HepG2 (cell line): ENCODE results near the gene LATS2. TPM values are rescaled to one million over a fixed set of nuclear protein-coding genes. Genes with fewer than 3 reads are reported as not detected.

Experiments used
- ATM ChIP-seq: fragments of 450-650 bp; IDR thresholded peaks from 2 replicates; pipeline ENCODE4 v1.7.1; 2017; ENCODE audit warnings: mild to moderate bottlenecking, borderline replicate concordance
- CENPX ChIP-seq: sonication (generic); formaldehyde crosslinking; IDR thresholded peaks from 2 replicates; pipeline ENCODE4 v1.9.0; 2021; ENCODE audit warnings: mild to moderate bottlenecking, missing genetic modification reagents, moderate library complexity
- EP300 ChIP-seq, 3 experiments: sonication (generic) in 1 of 3; formaldehyde crosslinking in 1 of 3; IDR thresholded peaks; 2 replicates each; pipeline versions ENCODE4 v1.5.1 to v1.6.1; 2011 to 2020; ENCODE audit warnings: low read depth in 2 of 3, low read length in 2 of 3, borderline replicate concordance in 1 of 3, improper control_type of control experiment in 1 of 3, mild to moderate bottlenecking in 1 of 3, missing genetic modification reagents in 1 of 3, moderate library complexity in 1 of 3
- FOSL2 ChIP-seq: sonication (generic); formaldehyde crosslinking; IDR thresholded peaks from 2 replicates; pipeline ENCODE4 v1.4.0; 2020; ENCODE audit warnings: missing genetic modification reagents
- GZF1 ChIP-seq: sonication (generic); formaldehyde crosslinking; IDR thresholded peaks from 2 replicates; pipeline ENCODE4 v1.5.1; 2020; ENCODE audit warnings: mild to moderate bottlenecking, missing genetic modification reagents
- HHEX ChIP-seq: IDR thresholded peaks from 2 replicates; pipeline ENCODE4 v1.6.1; 2016; ENCODE audit warnings: control low read depth
- HNF4A ChIP-seq: sonication (generic); formaldehyde crosslinking; IDR thresholded peaks from 2 replicates; pipeline ENCODE4 v1.4.0; 2020; ENCODE audit warnings: missing genetic modification reagents
- JUND ChIP-seq: sonication (generic); formaldehyde crosslinking; IDR thresholded peaks from 2 replicates; pipeline ENCODE4 v1.8.0; 2022; ENCODE audit warnings: mild to moderate bottlenecking, missing genetic modification reagents
- MTA3 ChIP-seq: sonication (generic); formaldehyde crosslinking; IDR thresholded peaks from 2 replicates; pipeline ENCODE4 v1.4.0; 2020; ENCODE audit warnings: missing genetic modification reagents
- NFKBIZ ChIP-seq: IDR thresholded peaks from 2 replicates; pipeline ENCODE4 v1.6.1; 2018; ENCODE audit warnings: missing genetic modification reagents, missing compliant biosample characterization
- PHB2 ChIP-seq: fragments of 450-650 bp; IDR thresholded peaks from 2 replicates; pipeline ENCODE4 v1.6.1; 2018; ENCODE audit not compliant: partially characterized antibody
- PLRG1 ChIP-seq: fragments of 450-650 bp; conservative IDR thresholded peaks from 2 replicates; pipeline ENCODE4 v1.6.1; 2016
- SALL1 ChIP-seq: sonication (generic); formaldehyde crosslinking; IDR thresholded peaks from 2 replicates; pipeline ENCODE4 v1.8.0; 2022; ENCODE audit warnings: mild to moderate bottlenecking, missing genetic modification reagents
- TAF1 ChIP-seq: sonication (generic); formaldehyde crosslinking; IDR thresholded peaks from 2 replicates; pipeline ENCODE4 v1.4.0; 2020; ENCODE audit warnings: missing genetic modification reagents
- TGIF2 ChIP-seq: IDR thresholded peaks from 2 replicates; pipeline ENCODE4 v1.6.1; 2016; ENCODE audit warnings: control low read depth, missing compliant biosample characterization
- TIGD3 ChIP-seq: sonication (generic); formaldehyde crosslinking; IDR thresholded peaks from 2 replicates; pipeline ENCODE4 v1.5.1; 2020; ENCODE audit warnings: mild to moderate bottlenecking, missing genetic modification reagents, borderline replicate concordance
- TSC22D2 ChIP-seq: sonication (generic); formaldehyde crosslinking; IDR thresholded peaks from 2 replicates; pipeline ENCODE4 v1.5.1; 2020; ENCODE audit warnings: missing genetic modification reagents, mild to moderate bottlenecking, borderline replicate concordance
- ZNF17 ChIP-seq: sonication (generic); formaldehyde crosslinking; IDR thresholded peaks from 2 replicates; pipeline ENCODE4 v1.5.0; 2020; ENCODE audit warnings: mild to moderate bottlenecking, missing genetic modification reagents
- ZNF225 ChIP-seq: sonication (generic); formaldehyde crosslinking; IDR thresholded peaks from 2 replicates; pipeline ENCODE4 v1.4.0; 2020; ENCODE audit warnings: mild to moderate bottlenecking, missing genetic modification reagents
- ZNF251 ChIP-seq: sonication (generic); formaldehyde crosslinking; IDR thresholded peaks from 2 replicates; pipeline ENCODE4 v1.9.0; 2021; ENCODE audit warnings: mild to moderate bottlenecking, missing genetic modification reagents
- ZNF292 ChIP-seq: sonication (generic); formaldehyde crosslinking; IDR thresholded peaks from 2 replicates; pipeline ENCODE4 v1.8.1; 2022; ENCODE audit warnings: mild to moderate bottlenecking, low read depth, missing genetic modification reagents, borderline replicate concordance
- ZNF343 ChIP-seq: sonication (generic); formaldehyde crosslinking; IDR thresholded peaks from 2 replicates; pipeline ENCODE4 v1.4.0; 2020; ENCODE audit warnings: mild to moderate bottlenecking, missing genetic modification reagents
- ZNF687 ChIP-seq: sonication (generic); formaldehyde crosslinking; IDR thresholded peaks from 2 replicates; pipeline ENCODE4 v1.5.1; 2020; ENCODE audit warnings: mild to moderate bottlenecking, missing genetic modification reagents, moderate library complexity
- ZNF709 ChIP-seq: sonication (generic); formaldehyde crosslinking; IDR thresholded peaks from 2 replicates; pipeline ENCODE4 v1.5.0; 2020; ENCODE audit warnings: mild to moderate bottlenecking, missing genetic modification reagents
- ZNF790 ChIP-seq: sonication (generic); formaldehyde crosslinking; IDR thresholded peaks from 2 replicates; pipeline ENCODE4 v1.8.0; 2022; ENCODE audit warnings: missing genetic modification reagents, mild to moderate bottlenecking, borderline replicate concordance
- ZNF878 ChIP-seq: sonication (generic); formaldehyde crosslinking; IDR thresholded peaks from 2 replicates; pipeline ENCODE4 v1.8.1; 2023; ENCODE audit warnings: mild to moderate bottlenecking, missing genetic modification reagents, moderate library complexity
- ZNF883 ChIP-seq: sonication (generic); formaldehyde crosslinking; IDR thresholded peaks from 2 replicates; pipeline ENCODE4 v1.5.1; 2020; ENCODE audit warnings: mild to moderate bottlenecking, missing genetic modification reagents; ENCODE audit errors: not compliant biosample characterization
- polyA plus RNA-seq, 8 experiments: library from polyadenylated mRNA; depleted of rRNA in 3 of 8; stranded (reverse) in 7 of 8; unstranded in 1 of 8; fragments of >200 nt; fragmentation: Illumina TruSeq in 4 of 8; extraction: Trizol in 4 of 8; gene quantifications; 2 replicates each; pipeline versions ENCODE4 v1.2.1 to v1.2.3, GENCODE V29; 2011 to 2016; ENCODE audit warnings: low read depth in 4 of 8, missing spikeins in 1 of 8, mixed read lengths in 1 of 8; ENCODE audit not compliant: insufficient read depth in 1 of 8
- total RNA-seq, 5 experiments: library from RNA; depleted of rRNA; stranded (reverse); fragments of >200 nt; fragmentation: Illumina TruSeq; extraction: Trizol; gene quantifications; 2 replicates each; pipeline ENCODE4 v1.2.3, GENCODE V29; 2016; ENCODE audit warnings: low read depth in 1 of 5

LATS2 gene
- total and polyA plus RNA-seq, 2 of the 13 experiments (the other 11 are each of a cell fraction or from before 2014, with no cell fraction given): 7.3 to 8.5 TPM

- TF ChIP-seq CENPX (CRISPR knock-in tag): no peak
- no peak for TF ChIP-seq ATM
- peak; percentile 26; the same call in 1 of the 2 replicates for TF ChIP-seq SALL1 (CRISPR knock-in tag)
- TF ChIP-seq ZNF883 (CRISPR knock-in tag): no peak
- TF ChIP-seq NFKBIZ (CRISPR knock-in tag): no peak
- no peak for TF ChIP-seq ZNF251 (CRISPR knock-in tag)
- no peak for TF ChIP-seq PLRG1
- TF ChIP-seq ZNF878 (CRISPR knock-in tag): no peak
- TF ChIP-seq ZNF709: no peak
- 0 out of 2 replicates have a peak, but pooled peaks have one; percentile 54 for TF ChIP-seq TGIF2
- no peak for TF ChIP-seq GZF1 (CRISPR knock-in tag)
- peak; percentile 27; the same call in 1 of the 2 replicates for TF ChIP-seq TAF1
- TF ChIP-seq ZNF17 (CRISPR knock-in tag): no peak
- no peak for TF ChIP-seq ZNF225 (CRISPR knock-in tag)
- no peak for TF ChIP-seq FOSL2 (CRISPR knock-in tag)
- no peak for TF ChIP-seq PHB2
- TF ChIP-seq ZNF687: peak; percentile 76
- TF ChIP-seq ZNF292: peak; percentile 37; the same call in 1 of the 2 replicates
- TF ChIP-seq ZNF790 (CRISPR knock-in tag): 0 out of 2 replicates have a peak, but pooled peaks have one; percentile 32
- no peak for TF ChIP-seq ZNF343 (CRISPR knock-in tag)
- no peak for TF ChIP-seq MTA3 (CRISPR knock-in tag)
- no peak for TF ChIP-seq TIGD3 (CRISPR knock-in tag)
- no peak for TF ChIP-seq HHEX (CRISPR knock-in tag)
- TF ChIP-seq JUND (CRISPR knock-in tag): no peak
- TF ChIP-seq TSC22D2: no peak
- TF ChIP-seq EP300 (IDR thresholded peaks at IDR 0.05; ENCODE audit: low read depth in 2 of 2, low read length in 2 of 2): no peak
- no peak for TF ChIP-seq EP300 (CRISPR knock-in tag; IDR thresholded peaks at IDR 0.05; ENCODE audit: borderline replicate concordance)
- TF ChIP-seq HNF4A (CRISPR knock-in tag): no peak
Measured at GRCh38 chr13:21060338-21061028, 903 bp downstream of the LATS2 start (continued).
